ENCODE measurements around the gene PXN. TPM values are rescaled to one million over a fixed set of nuclear protein-coding genes. Genes with fewer than 3 reads are reported as not detected.
A peak's percentile ranks its signal among the peaks of the same experiment; 100 is the strongest.
"Not testable (repeated sequence)": the region's sequence is repeated elsewhere in the genome, so short reads cannot be mapped to it uniquely, and the experiment has no call there.

PXN gene
- total and polyA plus RNA-seq, 5 donors from 2014 or later: 64.3 to 205 (median 78.7) TPM

GRCh38 chr12:120204171-120204570, 61.4 kb downstream of the PXN start:
- Histone ChIP-seq H3K9me3 (ENCODE audit: control insufficient read depth in 2 of 2, low read length in 2 of 2) (no peaks in the 10 kb centered on the region), H3K27me3 (ENCODE audit: control insufficient read depth, insufficient read depth, low read length) (no peaks in the 10 kb centered on the region), H3K36me3 (ENCODE audit: control insufficient read depth, insufficient read depth, low read length) (peaks cover 7% of the 10 kb centered on the region), H3K27ac (ENCODE audit: insufficient read depth, low read length, poor library complexity, severe bottlenecking) (no peak overlapping the region), H3K4me3 (ENCODE audit: low read depth, low read length) (no peak overlapping the region), H3K4me1 (ENCODE audit: control insufficient read depth, insufficient read depth, low read length, poor library complexity, severe bottlenecking) (peaks cover 22% of the 10 kb centered on the region)
- no peaks in the 10 kb centered on the region for H3K27me3 Mint-ChIP-seq
- H3K9me3 Mint-ChIP-seq: peaks cover 0 to 1% (median 0%) of the 10 kb centered on the region in 7 donors
- no peak overlapping the region for H3K4me3 Mint-ChIP-seq
- no peak for DNase-seq
- H3K36me3 Mint-ChIP-seq: peaks cover 2% of the 10 kb centered on the region
- peaks cover 5 to 28% (median 14%) of the 10 kb centered on the region in 4 donors for H3K4me1 Mint-ChIP-seq
- no peak overlapping the region for H3K27ac Mint-ChIP-seq
- no peak for ATAC-seq (ENCODE audit: low read depth in 2 of 2)

GRCh38 chr12:120200364-120200800, 65.1 kb downstream of the PXN start:
- H3K27ac ChIP-seq (ENCODE audit: insufficient read depth, low read length, poor library complexity, severe bottlenecking): peak overlapping the region; percentile 86
- peaks cover 36% of the 10 kb centered on the region for H3K36me3 ChIP-seq (ENCODE audit: control insufficient read depth, insufficient read depth, low read length)
- no peak for ATAC-seq (ENCODE audit: low read depth in 2 of 2)
- H3K27ac Mint-ChIP-seq: peak overlapping the region; percentile 95 to 96 (median 96)
- peak overlapping the region; percentile 95 to 99 (median 98) for H3K4me3 Mint-ChIP-seq
- no peak for DNase-seq
- H3K36me3 Mint-ChIP-seq: peaks cover 9% of the 10 kb centered on the region
- H3K9me3 Mint-ChIP-seq: peaks cover 0 to 1% (median 0%) of the 10 kb centered on the region in 7 donors
- peak overlapping the region; percentile 96 for H3K4me3 ChIP-seq (ENCODE audit: low read depth, low read length)
- no peaks in the 10 kb centered on the region for H3K27me3 ChIP-seq (ENCODE audit: control insufficient read depth, insufficient read depth, low read length)
- H3K4me1 Mint-ChIP-seq: peaks cover 5 to 43% (median 20%) of the 10 kb centered on the region in 4 donors
- no peaks in the 10 kb centered on the region for H3K27me3 Mint-ChIP-seq
- H3K4me1 ChIP-seq (ENCODE audit: control insufficient read depth, insufficient read depth, low read length, poor library complexity, severe bottlenecking): peaks cover 28% of the 10 kb centered on the region
- no peaks in the 10 kb centered on the region for H3K9me3 ChIP-seq (ENCODE audit: control insufficient read depth in 2 of 2, low read length in 2 of 2)

- Histone ChIP-seq H3K27ac (ENCODE audit: insufficient read depth, low read length, poor library complexity, severe bottlenecking) (peak overlapping the region; percentile 86), H3K4me1 (ENCODE audit: control insufficient read depth, insufficient read depth, low read length, poor library complexity, severe bottlenecking) (peaks cover 35% of the 10 kb centered on the region), H3K9me3 (ENCODE audit: control insufficient read depth in 2 of 2, low read length in 2 of 2) (no peaks in the 10 kb centered on the region), H3K4me3 (ENCODE audit: low read depth, low read length) (peak overlapping the region; percentile 96), H3K36me3 (ENCODE audit: control insufficient read depth, insufficient read depth, low read length) (peaks cover 36% of the 10 kb centered on the region), H3K27me3 (ENCODE audit: control insufficient read depth, insufficient read depth, low read length) (no peaks in the 10 kb centered on the region)
- DNase-seq (peak in 1 of 3 donors; percentile 8), ATAC-seq (ENCODE audit: low read depth in 2 of 2) (no peak)
- Mint-ChIP-seq H3K4me1 (peaks cover 10 to 48% (median 24%) of the 10 kb centered on the region in 4 donors), H3K27me3 (no peaks in the 10 kb centered on the region), H3K36me3 (peaks cover 9% of the 10 kb centered on the region), H3K9me3 (peaks cover 0 to 1% (median 0%) of the 10 kb centered on the region in 7 donors), H3K4me3 (peak overlapping the region; percentile 95 to 99 (median 98)), H3K27ac (peak overlapping the region; percentile 95 to 96 (median 96))
Measured at GRCh38 chr12:120199595-120200306, 65.8 kb downstream of the PXN start.

GRCh38 chr12:120199025-120199424, 66.5 kb downstream of the PXN start:
- H3K36me3 Mint-ChIP-seq: peaks cover 9% of the 10 kb centered on the region
- Histone ChIP-seq H3K27ac (ENCODE audit: insufficient read depth, low read length, poor library complexity, severe bottlenecking) (peak overlapping the region; percentile 86), H3K27me3 (ENCODE audit: control insufficient read depth, insufficient read depth, low read length) (no peaks in the 10 kb centered on the region), H3K4me1 (ENCODE audit: control insufficient read depth, insufficient read depth, low read length, poor library complexity, severe bottlenecking) (peaks cover 40% of the 10 kb centered on the region), H3K4me3 (ENCODE audit: low read depth, low read length) (no peak overlapping the region), H3K9me3 (ENCODE audit: control insufficient read depth in 2 of 2, low read length in 2 of 2) (no peaks in the 10 kb centered on the region), H3K36me3 (ENCODE audit: control insufficient read depth, insufficient read depth, low read length) (peaks cover 36% of the 10 kb centered on the region)
- peak overlapping the region; percentile 58 to 83 (median 72) for H3K27ac Mint-ChIP-seq
- H3K27me3 Mint-ChIP-seq: no peaks in the 10 kb centered on the region
- H3K9me3 Mint-ChIP-seq: peaks cover 0 to 1% (median 0%) of the 10 kb centered on the region in 7 donors
- H3K4me3 Mint-ChIP-seq: peak overlapping the region; percentile 95 to 99 (median 98)
- ATAC-seq (ENCODE audit: low read depth in 2 of 2): no peak
- DNase-seq: no peak
- H3K4me1 Mint-ChIP-seq: peaks cover 11 to 50% (median 25%) of the 10 kb centered on the region in 4 donors

- H3K27me3 ChIP-seq (ENCODE audit: control insufficient read depth, insufficient read depth, low read length): no peaks in the 10 kb centered on the region
- DNase-seq (no peak), ATAC-seq (ENCODE audit: low read depth in 2 of 2) (no peak)
- no peak overlapping the region for H3K27ac ChIP-seq (ENCODE audit: insufficient read depth, low read length, poor library complexity, severe bottlenecking)
- H3K4me1 Mint-ChIP-seq: peaks cover 16 to 57% (median 30%) of the 10 kb centered on the region in 4 donors
- H3K4me3 Mint-ChIP-seq: peak overlapping the region in 3 of 4 donors; percentile 60 to 99 (median 65)
- peaks cover 51% of the 10 kb centered on the region for H3K4me1 ChIP-seq (ENCODE audit: control insufficient read depth, insufficient read depth, low read length, poor library complexity, severe bottlenecking)
- H3K9me3 ChIP-seq (ENCODE audit: control insufficient read depth in 2 of 2, low read length in 2 of 2): no peaks in the 10 kb centered on the region
- peaks cover 0 to 1% (median 0%) of the 10 kb centered on the region in 7 donors for H3K9me3 Mint-ChIP-seq
- H3K27ac Mint-ChIP-seq: no peak overlapping the region
- H3K27me3 Mint-ChIP-seq: no peaks in the 10 kb centered on the region
- peaks cover 9% of the 10 kb centered on the region for H3K36me3 Mint-ChIP-seq
- H3K4me3 ChIP-seq (ENCODE audit: low read depth, low read length): no peak overlapping the region
- H3K36me3 ChIP-seq (ENCODE audit: control insufficient read depth, insufficient read depth, low read length): peaks cover 36% of the 10 kb centered on the region
Measured at GRCh38 chr12:120197542-120197887, 68.0 kb downstream of the PXN start.

GRCh38 chr12:120196817-120197541, 68.6 kb downstream of the PXN start:
- H3K36me3 Mint-ChIP-seq; DNase-seq; H3K9me3 Mint-ChIP-seq; H3K4me3 ChIP-seq (ENCODE audit: low read depth, low read length); H3K9me3 ChIP-seq (ENCODE audit: control insufficient read depth in 2 of 2, low read length in 2 of 2); H3K27me3 Mint-ChIP-seq; H3K27ac ChIP-seq (ENCODE audit: insufficient read depth, low read length, poor library complexity, severe bottlenecking); ATAC-seq (ENCODE audit: low read depth in 2 of 2); H3K27me3 ChIP-seq (ENCODE audit: control insufficient read depth, insufficient read depth, low read length): not testable (repeated sequence)
- H3K36me3 ChIP-seq (ENCODE audit: control insufficient read depth, insufficient read depth, low read length): peaks cover 38% of the 10 kb centered on the region
- peaks cover 47% of the 10 kb centered on the region for H3K4me1 ChIP-seq (ENCODE audit: control insufficient read depth, insufficient read depth, low read length, poor library complexity, severe bottlenecking)
- H3K4me3 Mint-ChIP-seq: peak overlapping the region; percentile 3 to 65 (median 48)
- peak overlapping the region; percentile 44 to 56 (median 51) for H3K27ac Mint-ChIP-seq
- peaks cover 18 to 57% (median 33%) of the 10 kb centered on the region in 4 donors for H3K4me1 Mint-ChIP-seq

- no peak overlapping the region for H3K4me3 ChIP-seq (ENCODE audit: low read depth, low read length)
- no peaks in the 10 kb centered on the region for H3K27me3 Mint-ChIP-seq
- DNase-seq: no peak
- peak overlapping the region in 2 of 3 donors; percentile 20 to 67 for H3K27ac Mint-ChIP-seq
- no peaks in the 10 kb centered on the region for H3K9me3 ChIP-seq (ENCODE audit: control insufficient read depth in 2 of 2, low read length in 2 of 2)
- H3K4me1 Mint-ChIP-seq: peaks cover 21 to 61% (median 35%) of the 10 kb centered on the region in 4 donors
- peaks cover 0 to 1% (median 0%) of the 10 kb centered on the region in 7 donors for H3K9me3 Mint-ChIP-seq
- H3K27ac ChIP-seq (ENCODE audit: insufficient read depth, low read length, poor library complexity, severe bottlenecking): no peak overlapping the region
- H3K4me1 ChIP-seq (ENCODE audit: control insufficient read depth, insufficient read depth, low read length, poor library complexity, severe bottlenecking): peaks cover 50% of the 10 kb centered on the region
- peaks cover 9% of the 10 kb centered on the region for H3K36me3 Mint-ChIP-seq
- H3K27me3 ChIP-seq (ENCODE audit: control insufficient read depth, insufficient read depth, low read length): no peaks in the 10 kb centered on the region
- H3K36me3 ChIP-seq (ENCODE audit: control insufficient read depth, insufficient read depth, low read length): peaks cover 39% of the 10 kb centered on the region
- H3K4me3 Mint-ChIP-seq: peak overlapping the region in 2 of 4 donors; percentile 35 to 94
- no peak for ATAC-seq (ENCODE audit: low read depth in 2 of 2)
Measured at GRCh38 chr12:120196363-120196762, 69.2 kb downstream of the PXN start.
